DOHH2 (cell line): ENCODE data around the gene ZNF304.

ENCODE experiments used
- H3F3A ChIP-seq: fragments of 200-600 bp; sonication (generic), shearing (Covaris generic); 2 replicates; pipeline ENCODE4 v1.6.0; 2016; ENCODE audit warnings: antibody characterized with exemption, mild to moderate bottlenecking; ENCODE audit not compliant: control insufficient read depth, insufficient read depth
- H3K27ac ChIP-seq: fragments of 200-600 bp; sonication (generic); 2 replicates; pipeline ENCODE4 v1.5.1; 2014; ENCODE audit warnings: low read depth, mild to moderate bottlenecking, low read length, moderate library complexity
- H3K27me3 ChIP-seq: fragments of 200-600 bp; sonication (generic); 2 replicates; pipeline ENCODE4 v1.6.1; 2014; ENCODE audit warnings: mild to moderate bottlenecking, low read length, mixed read lengths; ENCODE audit not compliant: control insufficient read depth
- H3K36me3 ChIP-seq: fragments of 200-600 bp; sonication (generic); 2 replicates; pipeline ENCODE4 v1.6.1; 2014; ENCODE audit warnings: mild to moderate bottlenecking, low read length, moderate library complexity, mixed read lengths; ENCODE audit not compliant: control insufficient read depth
- H3K4me1 ChIP-seq: fragments of 200-600 bp; sonication (generic); 2 replicates; pipeline ENCODE4 v1.6.1; 2014; ENCODE audit warnings: mild to moderate bottlenecking, low read length, mixed read lengths; ENCODE audit not compliant: control insufficient read depth
- H3K4me2 ChIP-seq: fragments of 200-600 bp; sonication (generic); 2 replicates; pipeline ENCODE4 v1.6.0; 2014; ENCODE audit warnings: mild to moderate bottlenecking, low read length, moderate library complexity
- H3K4me3 ChIP-seq: fragments of 200-600 bp; sonication (generic); 2 replicates; pipeline ENCODE4 v1.5.1; 2014; ENCODE audit warnings: mild to moderate bottlenecking, low read length, mixed read lengths
- H3K79me2 ChIP-seq: fragments of 200-600 bp; sonication (generic); 2 replicates; pipeline ENCODE4 v1.6.1; 2014; ENCODE audit warnings: mild to moderate bottlenecking, low read length, mixed read lengths; ENCODE audit not compliant: control insufficient read depth
- H3K9me2 ChIP-seq: fragments of 200-600 bp; sonication (generic); replicated peaks from 2 replicates; pipeline ENCODE4 v1.6.1; 2014; ENCODE audit warnings: mild to moderate bottlenecking, low read length, mixed read lengths; ENCODE audit not compliant: control insufficient read depth
- H3K9me3 ChIP-seq: fragments of 200-600 bp; sonication (generic); 2 replicates; pipeline ENCODE4 v1.6.1; 2014; ENCODE audit warnings: antibody characterized with exemption, low read length, mixed read lengths; ENCODE audit not compliant: control insufficient read depth, insufficient read depth
- H4K20me1 ChIP-seq: fragments of 200-600 bp; sonication (generic); 2 replicates; pipeline ENCODE4 v1.6.0; 2014; ENCODE audit warnings: low read depth, mild to moderate bottlenecking, antibody characterized with exemption, low read length, moderate library complexity; ENCODE audit not compliant: control insufficient read depth, insufficient read depth
- EZH2phosphoT487 ChIP-seq: fragments of 200-600 bp; sonication (generic); IDR thresholded peaks from 2 replicates; pipeline ENCODE4 v1.6.1; 2017; ENCODE audit warnings: borderline replicate concordance, mild to moderate bottlenecking, antibody characterized with exemption, low read length, moderate library complexity, mixed read lengths
- TF ChIP-seq, protein P1 (sequence below): fragments of 200-600 bp; sonication (generic); IDR thresholded peaks from one replicate; pipeline ENCODE4 v1.5.1; 2014; ENCODE audit warnings: antibody characterized with exemption, mild to moderate bottlenecking, low read depth, low read length; ENCODE audit not compliant: poor library complexity, severe bottlenecking

The ZNF304 gene

DNA sequence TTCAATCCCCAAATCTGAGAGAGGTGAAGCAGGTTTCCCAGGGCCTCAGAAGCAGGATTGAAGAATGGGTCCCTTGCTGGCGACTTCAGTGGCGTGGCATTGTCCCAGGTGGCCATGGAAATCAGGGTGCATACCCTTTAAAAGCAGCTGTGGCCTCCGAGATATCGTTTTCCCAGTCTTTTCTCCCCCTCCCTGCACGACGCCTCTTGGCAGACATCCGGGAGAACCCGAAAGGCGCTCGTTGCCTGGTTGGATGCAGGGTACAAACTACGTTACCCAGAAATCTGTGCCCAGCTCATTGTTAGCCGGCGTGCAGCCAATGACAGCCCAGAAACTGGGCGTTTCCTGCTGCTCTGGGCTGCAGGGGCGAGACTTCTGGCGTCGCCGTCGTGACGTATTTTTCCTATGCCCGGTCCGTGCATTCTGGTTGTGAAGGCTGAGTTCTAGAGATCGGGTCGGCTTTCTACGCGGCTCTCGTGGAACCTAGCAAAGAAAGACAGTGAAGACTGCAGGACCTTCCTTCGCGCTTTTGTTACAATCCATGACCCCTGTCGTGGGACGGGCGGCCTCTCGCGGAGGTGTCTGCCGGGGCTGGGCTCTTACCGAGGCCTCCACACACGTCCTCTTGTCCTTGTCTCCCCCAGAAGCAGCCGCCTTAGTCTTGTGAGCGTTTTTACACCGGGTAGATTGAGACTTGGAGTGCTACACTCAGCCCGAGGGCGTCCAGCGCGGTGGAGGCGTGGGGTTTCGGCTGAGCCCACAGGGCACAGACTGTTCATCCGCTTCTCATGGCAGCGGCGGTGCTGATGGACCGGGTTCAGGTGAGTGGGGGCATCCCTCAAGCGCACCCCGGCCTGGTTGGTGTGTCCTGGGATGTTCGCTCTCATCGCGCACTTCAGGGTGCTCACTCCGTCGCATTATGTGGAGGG is at the start of gene ZNF304:
Gene ZNF304 (plus strand): TSS at position 395 of the 929 bp plus-strand sequence. CDS start 394 bp downstream, at position 789.
- no peaks in the 10 kb centered on the region for H3K36me3 ChIP-seq
- no peak within 1 kb of the TSS for H3K27ac ChIP-seq
- no peaks in the 10 kb centered on the region for H3F3A ChIP-seq
- H3K9me3 ChIP-seq = peaks cover 35% of the 10 kb centered on the region
- H3K27me3 ChIP-seq = no peaks in the 10 kb centered on the region
- TF ChIP-seq EZH2phosphoT487 = no peak
- TF ChIP-seq, protein P1, sequence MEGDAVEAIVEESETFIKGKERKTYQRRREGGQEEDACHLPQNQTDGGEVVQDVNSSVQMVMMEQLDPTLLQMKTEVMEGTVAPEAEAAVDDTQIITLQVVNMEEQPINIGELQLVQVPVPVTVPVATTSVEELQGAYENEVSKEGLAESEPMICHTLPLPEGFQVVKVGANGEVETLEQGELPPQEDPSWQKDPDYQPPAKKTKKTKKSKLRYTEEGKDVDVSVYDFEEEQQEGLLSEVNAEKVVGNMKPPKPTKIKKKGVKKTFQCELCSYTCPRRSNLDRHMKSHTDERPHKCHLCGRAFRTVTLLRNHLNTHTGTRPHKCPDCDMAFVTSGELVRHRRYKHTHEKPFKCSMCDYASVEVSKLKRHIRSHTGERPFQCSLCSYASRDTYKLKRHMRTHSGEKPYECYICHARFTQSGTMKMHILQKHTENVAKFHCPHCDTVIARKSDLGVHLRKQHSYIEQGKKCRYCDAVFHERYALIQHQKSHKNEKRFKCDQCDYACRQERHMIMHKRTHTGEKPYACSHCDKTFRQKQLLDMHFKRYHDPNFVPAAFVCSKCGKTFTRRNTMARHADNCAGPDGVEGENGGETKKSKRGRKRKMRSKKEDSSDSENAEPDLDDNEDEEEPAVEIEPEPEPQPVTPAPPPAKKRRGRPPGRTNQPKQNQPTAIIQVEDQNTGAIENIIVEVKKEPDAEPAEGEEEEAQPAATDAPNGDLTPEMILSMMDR = no peak
- no peaks in the 10 kb centered on the region for H3K9me2 ChIP-seq
- H3K79me2 ChIP-seq = no peaks in the 10 kb centered on the region
- peak within 1 kb of the TSS; percentile 60 for H3K4me2 ChIP-seq
- H3K4me3 ChIP-seq = peak within 1 kb of the TSS; percentile 68
- peaks cover 4% of the 10 kb centered on the region; the same call in 1 of the 2 replicates for H3K4me1 ChIP-seq
- H4K20me1 ChIP-seq = no peaks in the 10 kb centered on the region

DNA sequence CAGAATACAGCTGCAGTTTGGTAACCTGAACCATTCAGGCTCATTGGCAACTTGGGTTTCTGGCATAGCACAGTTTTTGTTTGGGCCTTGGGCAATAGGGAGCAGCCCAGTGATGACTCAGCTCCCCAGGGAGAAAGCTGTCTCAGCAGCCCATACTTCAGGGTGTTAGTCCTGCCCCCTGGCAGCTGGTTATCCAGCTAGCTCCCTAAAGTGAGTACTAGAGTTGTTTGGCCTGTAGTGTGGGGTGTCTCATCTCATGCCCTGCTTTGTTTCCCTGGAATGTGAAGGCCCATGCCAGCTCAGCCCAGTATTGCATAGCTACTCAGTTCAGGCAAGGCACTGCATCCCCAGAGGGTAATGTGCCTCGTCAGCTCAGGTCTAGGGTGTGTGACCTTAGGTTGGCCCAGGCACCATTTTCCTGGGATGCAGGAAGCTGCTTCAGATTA is 49.0 kb upstream of the ZNF304 start:
- Histone ChIP-seq H3K4me2 (no peak overlapping the region), H3K27ac (no peak overlapping the region), H3K9me3 (peaks cover 18% of the 10 kb centered on the region; the same call in 1 of the 2 replicates), H3K27me3 (no peaks in the 10 kb centered on the region), H3K36me3 (peaks cover 39% of the 10 kb centered on the region), H3K4me3 (no peak overlapping the region), H3K79me2 (peaks cover 16% of the 10 kb centered on the region), H3K4me1 (no peaks in the 10 kb centered on the region), H4K20me1 (no peaks in the 10 kb centered on the region), H3F3A (no peaks in the 10 kb centered on the region), H3K9me2 (no peaks in the 10 kb centered on the region)
- TF ChIP-seq, protein P1 = no peak
- no peak for TF ChIP-seq EZH2phosphoT487

GRCh38 chr19:57302727-57303401 is 48.2 kb upstream of the ZNF304 start:
- TF ChIP-seq EZH2phosphoT487 = no peak
- TF ChIP-seq, protein P1 = no peak
- Histone ChIP-seq H3K4me3 (no peak overlapping the region), H3K4me2 (no peak overlapping the region), H3K27ac (no peak overlapping the region), H3K9me3 (peaks cover 15% of the 10 kb centered on the region; the same call in 1 of the 2 replicates), H3K9me2 (no peaks in the 10 kb centered on the region), H4K20me1 (no peaks in the 10 kb centered on the region), H3K36me3 (peaks cover 36% of the 10 kb centered on the region), H3K4me1 (no peaks in the 10 kb centered on the region), H3K79me2 (peaks cover 13% of the 10 kb centered on the region), H3F3A (no peaks in the 10 kb centered on the region), H3K27me3 (no peaks in the 10 kb centered on the region)
